K562 treated with DMSO at 1 percent for 48 hours (cell line): ENCODE results near the gene MBLAC1. TPM values are rescaled to one million over a fixed set of nuclear protein-coding genes. Genes with fewer than 3 reads are reported as not detected.

Source experiments
- total RNA-seq: library from RNA; unstranded; fragments of 300-600 nt; gene quantifications from 2 replicates; pipeline ENCODE4 v1.2.3, GENCODE V29; 2022; ENCODE audit warnings: low replicate concordance; ENCODE audit errors: extremely low read depth

The MBLAC1 gene
- not detected in 2 replicates for total RNA-seq

GRCh38 chr7:100126931-100127865, at the start of gene MBLAC1:
Gene MBLAC1 (plus strand): TSS chr7:100126967. CDS start chr7:100127396, 429 bp downstream.

GRCh38 chr7:100081535-100082102, 45.1 kb upstream of the MBLAC1 start, which contains the start of gene ZNF3:
Gene ZNF3 (minus strand): TSS chr7:100081723. CDS start chr7:100077357, 4,366 bp downstream.

GRCh38 chr7:100088621-100089457, 37.9 kb upstream of the MBLAC1 start, which contains the start of gene COPS6:
Gene COPS6 (plus strand): TSS chr7:100088969. CDS start chr7:100088991, 22 bp downstream.

GRCh38 chr7:100101016-100101862, 25.5 kb upstream of the MBLAC1 start, which contains the start of the genes AP4M1 and MCM7:
Gene AP4M1 (plus strand): TSS chr7:100101643. CDS start chr7:100101715, 72 bp downstream.
Gene MCM7 (minus strand): TSS chr7:100101397. CDS start chr7:100101294, 103 bp downstream.

GRCh38 chr7:100119072-100119969, 7.4 kb upstream of the MBLAC1 start, which contains the start of the genes CNPY4 and TAF6:
Gene CNPY4 (plus strand): TSS chr7:100119634. CDS start chr7:100119745, 111 bp downstream.
Gene TAF6 (minus strand): TSS chr7:100119358. CDS start chr7:100114209, 5,149 bp downstream.

GRCh38 chr7:100148559-100149328, 22.0 kb downstream of the MBLAC1 start, which contains the start of gene LAMTOR4:
Gene LAMTOR4 (plus strand): TSS chr7:100148918. CDS start chr7:100148973, 55 bp downstream.

GRCh38 chr7:100158229-100159098, 31.7 kb downstream of the MBLAC1 start, which contains the start of gene TRAPPC14:
Gene TRAPPC14 (minus strand): TSS chr7:100158723. CDS start chr7:100158499, 224 bp downstream.

GRCh38 chr7:100177045-100178001, 50.6 kb downstream of the MBLAC1 start, which contains the start of the genes GPC2 and STAG3:
Gene GPC2 (minus strand): TSS chr7:100177381. CDS start chr7:100177199, 182 bp downstream.
Gene STAG3 (plus strand): TSS chr7:100177918. CDS start chr7:100180557, 2,639 bp downstream.

Other genes starting within 250 kb of the MBLAC1 start
- not detected in 2 replicates for gene OR2AE1, start 249.9 kb upstream of the MBLAC1 start, total RNA-seq
- gene TRIM4, start 207.4 kb upstream of the MBLAC1 start, total RNA-seq, result not detected in 2 replicates
- gene GJC3, start 197.3 kb upstream of the MBLAC1 start, total RNA-seq, result not detected in 2 replicates
- not detected in 2 replicates for gene AZGP1, start 150.9 kb upstream of the MBLAC1 start, total RNA-seq
- not detected in 2 replicates for gene ZKSCAN1, start 111.4 kb upstream of the MBLAC1 start, total RNA-seq
- gene ZSCAN21, start 77.2 kb upstream of the MBLAC1 start, total RNA-seq, result not detected in 2 replicates
- not detected in 2 replicates for gene ZNF3, start 45.2 kb upstream of the MBLAC1 start, total RNA-seq
- gene COPS6, start 38.0 kb upstream of the MBLAC1 start, total RNA-seq, result 306 TPM in 1 of 2 replicates, not detected in the other
- gene MCM7, start 25.6 kb upstream of the MBLAC1 start, total RNA-seq, result 392 and 458 TPM in 2 replicates
- gene AP4M1, start 25.3 kb upstream of the MBLAC1 start, total RNA-seq, result not detected in 2 replicates
- gene TAF6, start 7.6 kb upstream of the MBLAC1 start, total RNA-seq, result not detected in 2 replicates
- gene CNPY4, start 7.3 kb upstream of the MBLAC1 start, total RNA-seq, result not detected in 2 replicates
- gene LAMTOR4, start 22.0 kb downstream of the MBLAC1 start, total RNA-seq, result 1,877 TPM in 1 of 2 replicates, not detected in the other
- not detected in 2 replicates for gene TRAPPC14, start 31.8 kb downstream of the MBLAC1 start, total RNA-seq
- not detected in 2 replicates for gene GAL3ST4, start 41.6 kb downstream of the MBLAC1 start, total RNA-seq
- not detected in 2 replicates for gene GPC2, start 50.4 kb downstream of the MBLAC1 start, total RNA-seq
- gene STAG3, start 51.0 kb downstream of the MBLAC1 start, total RNA-seq, result not detected in 2 replicates
- not detected in 2 replicates for gene PVRIG, start 93.0 kb downstream of the MBLAC1 start, total RNA-seq
- gene SPDYE3, start 180.7 kb downstream of the MBLAC1 start, total RNA-seq, result not detected in 2 replicates
- gene PILRB, start 231.2 kb downstream of the MBLAC1 start, total RNA-seq, result not detected in 2 replicates
- gene PILRA, start 246.5 kb downstream of the MBLAC1 start, total RNA-seq, result not detected in 2 replicates